H1 (cell line): ENCODE results near the gene BRD9.
"Not testable (repeated sequence)": the region's sequence is repeated elsewhere in the genome, so short reads cannot be mapped to it uniquely, and the experiment has no call there.

Experiments
- ATF2 ChIP-seq: IDR thresholded peaks from 2 replicates; pipeline ENCODE4 v1.6.1; 2012; ENCODE audit warnings: low read length, inconsistent platforms
- CREB1 ChIP-seq: IDR thresholded peaks from 2 replicates; pipeline ENCODE4 v1.6.1; 2012; ENCODE audit warnings: inconsistent platforms
- EZH2 ChIP-seq: fragments of 200-600 bp; sonication (generic); IDR thresholded peaks from 2 replicates; pipeline ENCODE4 v1.7.1; 2012; ENCODE audit warnings: low read depth, mild to moderate bottlenecking, moderate library complexity, low read length, inconsistent platforms; ENCODE audit not compliant: severe bottlenecking
- KDM5A ChIP-seq: fragments of 200-600 bp; IDR thresholded peaks from 2 replicates; pipeline ENCODE4 v1.7.1; 2012; ENCODE audit warnings: mild to moderate bottlenecking, low read length, inconsistent platforms, mixed read lengths
- MAFK ChIP-seq: IDR thresholded peaks from 2 replicates; pipeline ENCODE4 v1.6.1; 2012; ENCODE audit warnings: low read depth, mild to moderate bottlenecking, improper control_type of control experiment, low read length
- MAX ChIP-seq: IDR thresholded peaks from 2 replicates; pipeline ENCODE4 v1.6.1; 2012; ENCODE audit warnings: inconsistent platforms
- PHF8 ChIP-seq: fragments of 200-600 bp; sonication (generic); conservative IDR thresholded peaks from 2 replicates; pipeline ENCODE4 v1.7.1; 2012; ENCODE audit warnings: low read depth, mild to moderate bottlenecking, inconsistent platforms, low read length, moderate library complexity
- POLR2AphosphoS5 ChIP-seq: IDR thresholded peaks from 2 replicates; pipeline ENCODE4 v1.6.1; 2011; ENCODE audit warnings: low read depth, low read length
- RNF2 ChIP-seq: fragments of 200-900, 300-1000 bp; sonication (generic); IDR thresholded peaks from 2 replicates; pipeline ENCODE4 v1.7.1; 2016; ENCODE audit warnings: borderline replicate concordance, low read depth, mild to moderate bottlenecking, antibody characterized with exemption, low read length; ENCODE audit not compliant: poor library complexity, severe bottlenecking; ENCODE audit errors: missing control alignments
- SAP30 ChIP-seq: fragments of 300-600 bp; sonication (generic); IDR thresholded peaks from 2 replicates; pipeline ENCODE4 v1.7.1; 2012; ENCODE audit warnings: low read length, moderate library complexity, mild to moderate bottlenecking, inconsistent platforms; ENCODE audit not compliant: insufficient read depth, insufficient replicate concordance
- SIRT6 ChIP-seq: IDR thresholded peaks from one replicate; pipeline ENCODE4 v1.7.1; 2012; ENCODE audit warnings: low read length, inconsistent platforms
- TF ChIP-seq, protein P1 (sequence below), 3 experiments: IDR thresholded peaks; 1 replicate in 2 of 3; 2 replicates in 1 of 3; pipeline versions ENCODE4 v1.5.1 to v1.6.1; 2011; ENCODE audit warnings: low read length in 3 of 3, mild to moderate bottlenecking in 3 of 3, inconsistent platforms in 2 of 3, low read depth in 1 of 3, moderate library complexity in 1 of 3; ENCODE audit not compliant: insufficient read depth in 1 of 3; ENCODE audit errors: control extremely low read depth in 1 of 3

DNA sequence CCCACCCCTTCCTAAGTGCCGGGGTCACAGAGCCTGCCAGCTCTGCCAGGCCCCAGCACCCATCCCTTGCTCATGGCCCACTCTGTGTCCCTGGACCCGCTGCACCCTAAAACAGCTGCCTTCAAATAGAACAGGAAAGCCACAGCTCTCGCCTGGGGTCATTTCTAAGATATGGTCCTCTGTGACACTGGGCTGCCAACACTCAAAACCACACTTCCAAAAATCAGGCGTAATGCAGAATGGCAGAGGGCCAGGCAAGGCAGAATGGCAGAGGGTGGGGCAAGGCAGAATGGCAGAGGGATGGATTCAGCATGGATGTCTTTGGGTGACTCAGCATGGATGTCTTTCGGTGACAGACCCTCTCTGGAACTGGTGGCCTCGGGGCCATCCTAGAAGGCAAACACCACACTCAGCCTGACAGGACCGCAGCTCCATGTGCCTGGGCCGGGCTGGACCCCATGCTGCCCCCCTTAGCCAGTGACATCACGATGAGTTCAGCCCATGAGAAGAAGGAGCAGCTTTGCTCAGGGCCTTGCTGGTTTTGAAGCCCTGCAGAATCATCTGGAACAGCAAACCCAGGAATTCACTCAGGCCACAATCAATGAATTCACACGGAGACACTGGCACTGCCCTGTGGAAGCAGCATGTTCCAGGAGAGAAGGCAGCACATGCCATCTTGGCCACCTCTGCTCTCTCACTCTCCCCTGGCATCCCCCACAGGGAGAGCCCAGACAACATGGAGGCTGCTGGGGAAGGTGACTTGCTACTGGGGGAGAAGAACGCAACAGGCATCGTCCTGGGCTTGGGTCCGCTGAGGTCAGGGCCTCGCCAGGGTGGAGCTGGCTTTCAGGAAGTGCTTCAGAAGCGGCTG lies 50.8 kb downstream of the BRD9 start:
- TF ChIP-seq CREB1, EZH2, ATF2, MAX, SIRT6, SAP30, PHF8, KDM5A, MAFK, POLR2AphosphoS5, RNF2: not testable (repeated sequence)
- TF ChIP-seq, protein P1, sequence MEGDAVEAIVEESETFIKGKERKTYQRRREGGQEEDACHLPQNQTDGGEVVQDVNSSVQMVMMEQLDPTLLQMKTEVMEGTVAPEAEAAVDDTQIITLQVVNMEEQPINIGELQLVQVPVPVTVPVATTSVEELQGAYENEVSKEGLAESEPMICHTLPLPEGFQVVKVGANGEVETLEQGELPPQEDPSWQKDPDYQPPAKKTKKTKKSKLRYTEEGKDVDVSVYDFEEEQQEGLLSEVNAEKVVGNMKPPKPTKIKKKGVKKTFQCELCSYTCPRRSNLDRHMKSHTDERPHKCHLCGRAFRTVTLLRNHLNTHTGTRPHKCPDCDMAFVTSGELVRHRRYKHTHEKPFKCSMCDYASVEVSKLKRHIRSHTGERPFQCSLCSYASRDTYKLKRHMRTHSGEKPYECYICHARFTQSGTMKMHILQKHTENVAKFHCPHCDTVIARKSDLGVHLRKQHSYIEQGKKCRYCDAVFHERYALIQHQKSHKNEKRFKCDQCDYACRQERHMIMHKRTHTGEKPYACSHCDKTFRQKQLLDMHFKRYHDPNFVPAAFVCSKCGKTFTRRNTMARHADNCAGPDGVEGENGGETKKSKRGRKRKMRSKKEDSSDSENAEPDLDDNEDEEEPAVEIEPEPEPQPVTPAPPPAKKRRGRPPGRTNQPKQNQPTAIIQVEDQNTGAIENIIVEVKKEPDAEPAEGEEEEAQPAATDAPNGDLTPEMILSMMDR (IDR thresholded peaks at IDR 0.05; ENCODE audit: control extremely low read depth in 1 of 3, insufficient read depth in 1 of 3, low read depth in 1 of 3, low read length in 3 of 3), result not testable (repeated sequence)
